Measurements from ENCODE around the gene CENPE.

DNA sequence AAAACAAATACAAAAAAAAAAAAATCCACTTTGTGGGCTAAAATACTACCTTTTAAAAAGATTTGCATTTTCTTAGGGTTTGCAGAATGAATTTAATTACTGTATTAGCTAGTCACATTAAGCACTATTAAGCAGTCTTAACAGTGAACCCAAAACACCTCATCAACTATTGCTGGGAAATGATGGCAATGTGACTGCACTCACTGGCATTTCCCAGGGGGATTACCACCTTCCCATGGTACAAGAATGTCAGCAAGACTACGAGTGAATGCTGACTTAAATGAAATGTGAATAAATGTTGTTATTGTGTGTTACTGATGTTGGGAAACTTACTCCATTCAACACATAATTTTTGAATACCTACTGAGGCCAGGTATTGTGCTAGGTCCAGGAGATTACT lies 111.6 kb downstream of the CENPE start:
- TF ChIP-seq TAF1 (IDR thresholded peaks at IDR 0.05; ENCODE audit: borderline replicate concordance, low read depth, low read length) (no peak), POLR2A (IDR thresholded peaks at IDR 0.05; ENCODE audit: low read depth, low read length) (no peak)
